ENCODE data around the gene TENM3.

DNA sequence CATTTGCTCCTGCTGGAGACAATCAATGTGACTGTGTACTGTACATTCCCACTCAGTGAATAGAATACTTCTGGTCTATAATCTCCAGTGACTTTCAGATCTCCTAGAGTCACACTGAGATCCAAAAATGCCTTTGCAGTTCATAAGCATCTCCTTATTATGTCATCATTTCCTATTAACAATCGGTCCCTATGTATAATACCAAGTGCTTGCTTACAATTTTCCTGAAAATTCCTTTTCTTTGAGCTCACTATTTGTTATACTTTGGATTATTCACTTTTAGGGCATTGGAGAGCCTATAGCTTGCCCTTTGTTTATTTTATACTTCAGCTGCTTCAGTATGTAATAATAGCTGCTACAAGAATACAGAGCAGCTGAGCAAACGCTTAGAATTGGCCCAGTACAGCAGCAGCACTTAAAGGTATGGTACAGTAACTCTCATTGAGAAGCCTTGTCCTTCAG, 361.0 kb downstream of the TENM3 start:
- TF ChIP-seq, protein P1, sequence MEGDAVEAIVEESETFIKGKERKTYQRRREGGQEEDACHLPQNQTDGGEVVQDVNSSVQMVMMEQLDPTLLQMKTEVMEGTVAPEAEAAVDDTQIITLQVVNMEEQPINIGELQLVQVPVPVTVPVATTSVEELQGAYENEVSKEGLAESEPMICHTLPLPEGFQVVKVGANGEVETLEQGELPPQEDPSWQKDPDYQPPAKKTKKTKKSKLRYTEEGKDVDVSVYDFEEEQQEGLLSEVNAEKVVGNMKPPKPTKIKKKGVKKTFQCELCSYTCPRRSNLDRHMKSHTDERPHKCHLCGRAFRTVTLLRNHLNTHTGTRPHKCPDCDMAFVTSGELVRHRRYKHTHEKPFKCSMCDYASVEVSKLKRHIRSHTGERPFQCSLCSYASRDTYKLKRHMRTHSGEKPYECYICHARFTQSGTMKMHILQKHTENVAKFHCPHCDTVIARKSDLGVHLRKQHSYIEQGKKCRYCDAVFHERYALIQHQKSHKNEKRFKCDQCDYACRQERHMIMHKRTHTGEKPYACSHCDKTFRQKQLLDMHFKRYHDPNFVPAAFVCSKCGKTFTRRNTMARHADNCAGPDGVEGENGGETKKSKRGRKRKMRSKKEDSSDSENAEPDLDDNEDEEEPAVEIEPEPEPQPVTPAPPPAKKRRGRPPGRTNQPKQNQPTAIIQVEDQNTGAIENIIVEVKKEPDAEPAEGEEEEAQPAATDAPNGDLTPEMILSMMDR (IDR thresholded peaks at IDR 0.05; ENCODE audit: low read depth, low read length), result no peak
- no peak for TF ChIP-seq EZH2phosphoT487 (IDR thresholded peaks at IDR 0.05; ENCODE audit: low read depth)
